ENCODE data around the gene TTI1.
"Not testable (repeated sequence)": the region's sequence is repeated elsewhere in the genome, so short reads cannot be mapped to it uniquely, and the experiment has no call there.

The TTI1 gene

DNA sequence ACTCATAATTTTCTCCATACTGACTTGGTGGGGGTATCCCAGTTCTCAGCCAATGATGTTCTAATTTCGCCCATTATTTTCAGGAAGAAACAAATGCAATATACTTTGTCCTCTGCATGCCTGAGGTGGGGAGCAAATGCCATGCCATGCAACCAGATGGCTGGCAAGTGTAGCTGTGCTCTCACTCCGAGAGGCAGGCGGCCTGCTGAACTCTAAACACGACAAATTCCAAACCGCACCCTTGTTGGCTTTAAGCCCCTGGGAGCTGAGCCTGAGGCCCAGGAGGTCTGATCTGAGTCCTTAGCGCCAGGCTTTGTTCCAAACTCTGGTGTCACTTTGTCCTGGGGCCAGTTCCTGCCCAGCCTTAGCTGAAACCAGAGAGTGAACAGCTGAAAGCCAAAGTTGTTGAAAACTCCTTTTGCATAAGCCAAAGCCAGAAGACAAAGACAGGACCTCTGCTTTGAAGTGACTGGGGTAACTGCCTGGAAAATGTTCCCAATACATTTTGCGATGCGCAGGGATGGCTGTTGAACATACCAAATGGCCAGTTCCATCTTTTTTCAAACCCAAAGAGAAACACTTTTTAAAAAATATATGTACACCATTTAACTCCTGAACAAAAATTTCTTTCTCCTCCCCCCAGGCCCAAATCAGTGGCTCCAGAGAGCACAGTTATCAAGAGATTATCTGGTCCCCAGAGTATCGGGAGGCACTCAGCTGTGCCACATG, 46.2 kb downstream of the TTI1 start:
- no peak for DNase-seq

DNA sequence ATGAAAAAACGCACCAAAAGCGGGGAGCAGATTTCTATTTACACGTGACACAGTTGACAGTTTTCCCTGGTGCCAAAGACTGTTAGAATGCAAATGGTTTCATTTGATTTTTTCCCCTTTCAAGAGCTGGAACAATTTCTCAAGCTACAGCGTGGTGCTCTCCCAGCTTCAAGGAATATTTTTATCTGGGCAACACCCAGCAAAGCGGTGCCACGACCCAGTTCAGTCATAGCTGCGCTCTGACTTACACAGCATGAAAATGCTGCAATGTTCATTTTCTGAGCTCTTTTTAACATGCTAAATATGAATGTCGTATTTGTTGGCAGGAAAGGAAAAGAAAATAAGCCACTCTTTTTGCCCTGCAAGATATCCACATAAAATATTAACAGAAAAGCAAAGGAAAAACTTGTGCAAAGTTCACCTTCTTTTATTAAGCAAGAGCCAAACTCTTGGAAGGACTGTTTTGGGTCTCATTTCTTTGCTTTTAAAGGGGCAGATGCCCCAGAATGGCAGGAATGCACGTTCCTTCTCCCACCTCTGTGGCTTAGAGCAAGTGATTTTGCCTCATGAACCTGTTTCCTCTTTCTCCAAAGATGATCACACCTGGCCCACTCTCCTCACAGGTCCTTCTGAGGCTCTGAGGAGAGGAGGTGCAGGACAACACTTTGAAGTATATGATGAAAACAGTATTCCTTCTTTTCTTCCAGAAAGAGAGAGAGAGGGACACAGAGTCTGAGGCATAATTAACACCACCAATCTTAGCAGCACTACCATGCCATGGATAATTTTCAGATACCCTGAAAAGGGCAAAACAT, 47.0 kb downstream of the TTI1 start:
- DNase-seq = no peak

DNA sequence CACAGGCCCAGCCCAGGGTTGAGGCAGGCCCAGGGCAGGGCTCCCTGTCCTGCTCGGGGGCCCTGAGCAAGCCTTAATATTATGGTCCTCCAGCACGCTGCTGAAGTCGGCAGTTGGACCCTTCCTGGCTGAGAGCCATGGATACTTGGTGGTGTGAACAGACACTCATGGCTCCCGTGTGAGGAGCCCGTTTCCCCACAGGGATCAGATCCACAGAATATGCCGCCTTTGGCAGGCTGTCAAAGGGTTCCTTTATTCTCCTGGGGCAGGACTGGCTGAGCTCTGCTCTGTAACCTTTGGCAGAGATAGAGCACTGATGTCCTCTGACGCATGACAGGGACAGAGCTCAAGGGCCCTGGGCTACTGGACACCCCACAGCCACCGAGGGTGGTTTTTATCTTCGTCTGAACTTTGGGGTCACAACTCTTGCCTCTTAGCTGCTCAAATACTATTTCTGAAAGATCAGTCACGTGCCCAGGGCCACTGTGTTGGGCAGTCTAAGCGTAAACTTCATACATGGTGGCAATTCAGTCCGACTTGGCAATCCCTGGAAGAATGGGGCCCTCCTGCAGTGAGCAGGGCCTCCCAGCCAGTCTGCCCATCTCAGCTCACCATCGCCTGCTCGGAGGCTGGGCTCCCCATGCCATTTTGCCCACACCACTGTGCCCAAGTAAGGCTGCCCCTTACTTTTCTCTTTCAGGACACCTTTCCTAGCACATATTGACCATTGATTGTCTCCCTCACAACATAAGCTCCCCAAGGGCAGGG, 49.1 kb downstream of the TTI1 start:
- no peak for DNase-seq

DNA sequence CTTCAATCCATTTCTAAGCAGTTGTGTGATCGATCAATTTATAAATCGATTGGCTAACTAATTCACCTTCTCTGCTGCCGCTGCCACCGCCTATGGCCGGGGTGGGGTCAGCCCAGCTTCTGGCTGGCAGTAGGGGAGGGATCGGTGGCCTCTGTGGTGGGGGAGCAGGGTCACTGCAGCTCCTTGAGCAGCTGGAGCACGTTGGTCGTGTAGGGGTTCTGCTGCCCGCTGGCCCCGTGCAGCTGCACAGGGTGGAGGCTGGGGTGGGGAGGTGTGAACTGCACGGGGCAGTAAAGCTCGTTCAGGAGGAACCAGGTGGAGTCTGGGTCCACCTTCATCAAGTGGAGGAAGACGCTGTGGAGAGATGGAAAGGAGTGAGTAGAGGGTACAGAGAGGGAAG, 50.0 kb downstream of the TTI1 start:
- DNase-seq = no peak

DNA sequence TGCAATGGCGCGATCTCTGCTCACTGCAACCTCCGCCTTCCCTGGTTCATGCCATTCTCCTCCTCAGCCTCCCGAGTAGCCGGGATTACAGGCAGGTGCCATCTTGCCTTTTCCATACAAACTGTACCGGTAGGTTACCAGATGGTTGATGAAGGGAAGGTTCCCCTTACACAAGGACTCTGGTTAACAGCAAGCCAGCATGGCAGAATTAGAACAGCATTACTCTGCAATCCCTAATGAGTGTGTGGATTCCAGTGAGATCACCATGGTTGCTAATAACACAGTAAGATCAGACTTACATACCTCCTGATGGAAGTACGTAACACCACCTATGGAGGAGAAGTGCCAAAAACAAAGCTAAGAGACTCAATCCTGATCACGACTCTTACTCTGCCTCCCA, 51.7 kb downstream of the TTI1 start:
- DNase-seq = no peak

DNA sequence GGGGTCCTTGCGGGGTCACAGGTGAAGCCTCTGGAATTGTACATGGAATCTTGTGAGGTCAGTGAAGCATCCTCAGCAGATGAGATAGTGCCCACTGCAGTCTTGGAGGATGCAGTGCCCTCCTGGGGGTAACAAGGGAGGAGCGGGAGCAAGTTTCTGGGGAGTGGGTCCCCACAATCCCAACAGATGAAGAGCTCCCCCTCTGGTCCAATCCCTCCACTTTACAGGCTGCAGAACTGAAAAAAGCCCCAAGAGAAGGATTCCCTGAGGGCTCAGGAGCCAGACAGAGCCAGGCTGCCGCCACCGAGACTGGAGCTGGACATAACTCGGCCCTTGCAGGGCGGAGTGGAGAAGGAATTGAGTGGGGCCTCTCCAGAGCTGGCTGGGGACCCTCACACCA, 52.4 kb downstream of the TTI1 start:
- DNase-seq = no peak

DNA sequence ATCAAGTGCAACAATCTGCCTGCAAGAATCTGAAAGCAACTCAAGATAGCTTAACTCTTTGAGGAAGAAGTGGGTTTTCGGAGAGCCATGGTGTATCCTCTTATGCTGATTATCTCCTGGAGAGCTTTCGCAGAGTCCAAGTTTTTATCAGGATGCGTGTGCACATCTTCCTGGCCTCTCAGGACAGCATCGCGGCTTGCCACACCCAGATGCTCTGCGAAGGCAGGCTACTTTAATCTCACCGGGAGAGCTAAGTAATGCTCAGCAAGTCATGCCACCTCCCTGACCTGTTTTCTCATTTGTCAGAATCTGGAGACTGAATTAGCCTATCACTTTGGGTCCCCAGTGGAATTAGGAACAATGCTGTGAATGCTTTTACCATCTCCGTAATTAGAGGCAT, 52.9 kb downstream of the TTI1 start:
- no peak for DNase-seq

DNA sequence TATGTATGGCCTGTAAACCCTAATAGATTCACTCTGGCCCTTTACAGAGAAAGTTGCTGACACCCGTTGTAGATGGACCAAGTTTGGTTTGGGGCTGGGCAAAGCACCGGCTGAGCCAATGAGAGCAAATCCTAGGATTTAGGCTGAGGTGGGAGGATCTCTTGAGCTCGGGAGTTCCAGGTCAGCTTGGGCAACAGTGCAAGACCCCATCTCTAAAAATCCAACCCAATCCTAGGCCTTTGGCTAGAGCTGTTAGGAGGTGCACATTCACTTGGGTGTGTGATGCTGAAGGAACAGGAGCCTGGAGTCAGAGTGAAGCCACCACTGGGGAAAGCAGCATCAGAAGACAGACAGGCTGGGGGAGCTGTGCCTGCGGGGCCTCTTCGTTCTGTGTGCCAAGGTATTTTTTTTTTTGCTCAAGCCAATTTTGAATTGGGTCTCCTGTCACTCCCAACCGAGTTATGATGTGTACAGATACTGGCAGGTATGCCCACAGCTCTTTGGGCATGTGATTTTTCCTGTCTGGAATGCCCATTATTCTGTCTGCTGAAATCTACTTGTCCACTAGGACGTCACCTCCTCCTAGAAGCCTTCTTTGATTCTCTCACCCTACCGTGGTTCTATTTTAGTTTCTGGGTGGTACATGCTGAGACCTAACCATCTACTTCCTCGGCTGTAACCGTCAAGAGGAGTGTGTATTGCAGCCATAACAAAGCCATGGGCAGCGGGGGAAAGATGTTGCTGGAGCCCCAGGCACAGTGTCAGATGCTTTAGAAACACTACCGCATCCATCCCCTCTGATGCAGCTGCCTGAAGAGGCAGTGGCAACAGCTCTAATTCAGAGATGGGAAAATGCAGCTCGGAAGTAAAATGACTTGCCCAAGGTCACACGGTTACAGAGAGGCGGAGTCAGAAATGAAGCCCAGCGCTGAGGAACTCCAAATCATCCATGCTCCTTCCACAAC, 54.0 kb downstream of the TTI1 start:
- DNase-seq = no peak

DNA sequence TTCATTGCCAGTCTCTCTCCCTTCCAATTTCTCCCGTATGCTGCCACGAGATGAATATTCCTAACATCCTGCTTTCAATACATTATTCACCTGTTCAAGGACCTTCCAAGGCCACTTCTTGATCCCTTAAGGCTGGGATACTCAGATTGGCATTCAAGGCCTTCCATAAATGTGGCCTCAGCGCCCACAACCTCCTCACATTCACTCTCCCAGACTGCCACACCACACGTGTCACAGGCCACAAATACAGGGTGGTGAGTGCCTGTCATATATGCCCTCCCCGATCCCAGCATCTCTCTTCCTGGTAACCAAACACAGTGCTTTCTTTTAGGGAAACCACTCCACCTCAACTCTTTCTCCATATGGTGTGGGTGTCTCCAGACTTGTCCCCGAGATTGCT, 55.5 kb downstream of the TTI1 start:
- DNase-seq = no peak

DNA sequence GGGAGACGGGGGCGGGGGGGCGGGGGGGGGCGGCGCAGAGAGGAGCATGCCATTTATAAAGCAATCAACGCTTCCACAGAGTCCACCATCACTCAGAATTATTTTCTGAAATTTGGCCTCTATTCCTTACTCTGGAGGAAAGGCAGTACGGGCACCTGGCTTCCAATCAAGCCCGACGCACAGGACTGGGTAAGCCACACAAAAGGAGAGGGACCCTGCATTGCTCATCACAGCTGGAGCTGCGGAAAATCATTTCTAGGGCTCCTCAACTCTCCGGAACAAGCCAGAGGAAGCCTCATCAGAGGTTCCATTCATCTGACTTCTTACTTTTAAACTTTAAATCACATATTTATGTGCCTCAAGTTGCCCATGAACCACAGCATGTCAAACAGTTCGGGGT, 55.9 kb downstream of the TTI1 start:
- no peak for DNase-seq

DNA sequence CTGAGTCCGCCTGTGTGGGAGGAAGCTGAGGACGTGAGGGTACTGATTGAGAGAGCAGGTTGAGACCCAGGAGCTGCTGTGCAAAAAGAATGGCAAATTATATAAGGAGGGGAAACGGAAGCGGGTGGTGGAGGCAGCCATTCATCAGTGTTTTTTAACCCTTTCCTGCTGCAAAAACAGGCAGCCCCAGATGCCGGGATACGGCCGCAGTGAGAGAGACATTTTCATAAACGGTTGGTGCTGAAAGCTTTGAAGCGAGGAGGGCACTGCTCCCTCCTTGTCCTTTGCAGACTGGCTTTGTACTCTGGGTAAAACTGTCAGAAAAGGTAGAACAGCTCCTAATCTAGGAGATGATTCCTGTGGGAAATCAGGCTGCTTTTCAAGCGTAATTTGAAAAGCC, 56.4 kb downstream of the TTI1 start:
- no peak for DNase-seq

DNA sequence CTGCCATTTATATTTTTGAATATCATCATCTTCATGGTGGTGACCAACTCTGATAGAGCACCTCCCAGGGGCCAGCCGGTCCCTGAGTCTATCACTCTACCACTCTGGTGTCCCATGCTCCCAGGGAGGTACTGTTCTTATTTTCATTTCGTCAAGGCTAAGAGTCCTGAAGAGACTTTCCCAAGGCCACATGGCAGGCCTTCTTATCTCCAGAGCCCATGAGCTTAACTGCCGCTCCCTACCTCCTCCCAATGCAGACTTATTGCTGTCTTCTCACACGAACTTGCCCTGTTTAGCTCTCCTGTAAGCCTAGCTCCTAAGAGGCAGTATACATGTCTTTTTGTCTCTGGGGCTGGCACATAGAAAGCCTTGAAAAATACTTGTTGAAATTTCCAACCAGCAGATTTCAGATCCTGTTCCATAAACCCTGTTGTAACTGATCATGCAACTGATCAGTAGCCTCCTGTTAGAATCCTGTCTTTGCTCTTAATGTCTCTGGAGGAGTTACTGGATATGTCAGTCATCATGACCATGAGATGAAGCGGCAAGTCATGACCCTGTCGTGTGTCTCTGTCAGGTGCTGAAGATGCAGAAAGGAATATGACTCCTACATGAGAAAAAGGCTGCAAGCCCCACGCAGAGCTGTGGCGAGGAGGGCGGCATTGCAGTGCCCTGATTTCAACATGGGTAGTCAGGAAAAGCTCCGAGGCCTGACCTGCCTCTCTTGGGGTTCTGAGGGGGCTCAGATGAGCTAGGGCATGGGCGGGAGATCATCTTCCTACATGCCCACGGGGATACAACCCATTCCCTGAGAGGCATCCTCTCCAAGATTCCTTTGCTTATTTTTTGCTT, 60.0 kb downstream of the TTI1 start:
- DNase-seq = no peak

DNA sequence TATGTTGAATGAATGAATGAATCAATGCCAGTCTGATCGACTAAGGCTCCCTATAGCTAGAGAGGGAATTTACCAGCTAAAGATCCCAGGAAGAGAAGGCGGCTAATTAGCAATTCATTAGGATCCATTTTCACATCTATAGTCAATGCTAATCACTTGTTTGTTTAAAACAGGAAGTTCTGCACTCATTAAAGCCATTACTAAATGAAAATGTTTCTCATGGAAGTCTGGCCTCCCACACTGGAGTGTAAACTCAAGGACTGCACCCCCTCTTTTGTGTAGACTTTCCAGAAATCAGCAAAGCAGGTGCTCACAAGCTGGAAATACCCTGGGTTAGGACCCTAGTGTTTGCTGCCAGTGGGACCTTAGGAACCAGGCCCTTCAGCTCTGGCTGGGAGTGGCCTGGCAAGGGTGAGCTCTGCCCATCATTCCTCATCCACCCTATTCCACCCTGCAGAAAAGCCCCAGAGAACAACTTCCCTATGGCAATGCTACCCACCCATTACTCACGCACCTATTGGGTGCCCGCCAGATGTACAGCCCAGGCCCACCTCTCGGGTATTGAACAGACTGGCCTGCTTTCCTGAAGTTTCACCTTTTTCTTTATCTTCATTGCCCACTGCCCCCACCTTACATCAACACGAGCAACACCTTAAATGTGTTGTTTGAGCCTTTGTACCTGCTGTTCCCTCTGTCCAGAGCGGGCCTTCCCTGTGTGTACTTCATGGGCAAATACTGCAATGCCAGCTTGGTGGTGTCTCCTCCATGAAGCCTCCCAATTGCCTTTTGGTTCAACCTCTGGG, 60.8 kb downstream of the TTI1 start:
- DNase-seq = no peak

DNA sequence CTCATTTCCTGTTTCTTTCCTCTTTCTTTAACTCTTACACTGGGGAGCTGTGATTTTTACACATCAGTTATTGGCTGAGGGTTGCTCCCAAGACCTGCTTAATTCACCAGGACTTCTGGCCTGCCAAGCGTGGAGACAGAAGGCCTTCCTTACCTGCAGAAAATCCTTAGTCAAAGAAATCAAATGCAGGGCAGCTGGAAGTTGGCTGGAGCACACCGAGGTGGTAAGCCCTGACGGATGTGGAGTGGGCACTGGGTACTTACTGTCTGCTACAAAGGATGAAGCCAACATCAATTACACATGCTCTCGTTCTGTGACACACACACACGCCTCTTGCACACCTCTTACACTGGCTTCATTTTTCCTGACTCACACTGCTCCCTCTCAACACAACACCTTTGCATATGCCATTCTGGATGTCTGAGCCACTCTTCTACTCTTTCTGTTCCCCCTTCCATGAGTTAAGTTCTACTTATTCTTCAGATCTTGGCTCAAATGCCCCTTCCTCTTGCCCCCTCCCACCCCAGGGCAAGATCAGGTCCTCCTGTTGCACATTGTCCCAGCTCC, 61.6 kb downstream of the TTI1 start:
- no peak for DNase-seq

DNA sequence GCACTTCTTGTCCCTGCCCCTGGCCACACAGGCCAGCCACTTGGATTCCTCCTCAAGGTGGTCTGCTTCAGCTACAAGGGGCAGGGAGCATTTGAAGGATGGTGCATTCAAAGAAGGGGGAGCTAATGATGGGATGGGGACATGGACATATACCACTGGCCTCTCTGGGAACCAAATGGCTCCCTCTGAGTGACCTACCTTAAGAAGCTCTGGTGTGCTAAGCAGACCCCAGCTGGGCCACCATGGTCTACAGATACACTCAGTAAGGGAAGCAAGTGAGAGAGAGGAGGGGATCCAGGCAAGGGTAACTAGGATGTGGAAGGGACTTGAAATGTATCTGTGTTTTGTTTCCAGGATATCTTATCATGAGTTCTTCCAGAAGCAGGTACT, 62.4 kb downstream of the TTI1 start:
- no peak for DNase-seq

DNA sequence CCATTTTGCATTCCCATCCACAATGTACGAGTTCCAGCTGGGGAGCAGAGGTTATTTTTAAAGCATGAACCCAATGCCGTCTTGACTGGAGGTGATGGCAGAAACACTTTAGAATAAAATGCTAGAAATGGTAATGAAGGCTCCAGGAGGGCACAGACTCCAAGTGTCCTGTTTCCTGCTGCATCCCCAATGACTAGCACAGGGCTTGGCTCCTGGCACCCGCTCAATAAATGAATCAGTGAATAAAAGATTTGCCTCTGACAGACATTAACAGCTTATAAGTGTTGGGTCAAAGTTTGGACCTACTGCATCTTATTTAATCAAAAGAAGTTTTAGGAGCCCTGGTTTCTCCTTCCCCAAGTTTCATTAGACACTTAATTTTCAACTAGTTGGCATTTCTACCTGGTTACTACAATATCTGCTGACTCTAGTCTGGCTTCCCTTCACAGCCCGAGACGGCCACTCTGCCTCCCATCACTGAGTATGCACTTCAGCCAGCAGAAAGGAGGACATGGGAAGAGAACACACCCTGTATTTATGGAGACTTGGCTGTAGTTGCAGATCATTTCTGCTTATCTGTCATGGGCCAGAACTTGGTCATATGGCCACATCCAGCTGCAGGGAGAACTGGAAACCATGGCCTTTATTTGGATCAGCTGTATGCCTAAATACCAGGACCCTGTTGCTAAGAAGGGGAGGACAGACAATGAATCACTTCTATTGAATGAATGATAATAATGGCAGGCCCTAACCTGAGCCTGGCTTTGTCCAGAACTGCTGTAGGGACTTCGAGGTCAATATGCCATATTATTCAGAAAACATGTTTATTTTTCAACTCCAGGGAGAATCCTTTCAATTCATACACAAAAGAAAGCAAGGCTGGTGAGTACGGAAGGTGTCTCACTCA, 63.1 kb downstream of the TTI1 start:
- DNase-seq = no peak

DNA sequence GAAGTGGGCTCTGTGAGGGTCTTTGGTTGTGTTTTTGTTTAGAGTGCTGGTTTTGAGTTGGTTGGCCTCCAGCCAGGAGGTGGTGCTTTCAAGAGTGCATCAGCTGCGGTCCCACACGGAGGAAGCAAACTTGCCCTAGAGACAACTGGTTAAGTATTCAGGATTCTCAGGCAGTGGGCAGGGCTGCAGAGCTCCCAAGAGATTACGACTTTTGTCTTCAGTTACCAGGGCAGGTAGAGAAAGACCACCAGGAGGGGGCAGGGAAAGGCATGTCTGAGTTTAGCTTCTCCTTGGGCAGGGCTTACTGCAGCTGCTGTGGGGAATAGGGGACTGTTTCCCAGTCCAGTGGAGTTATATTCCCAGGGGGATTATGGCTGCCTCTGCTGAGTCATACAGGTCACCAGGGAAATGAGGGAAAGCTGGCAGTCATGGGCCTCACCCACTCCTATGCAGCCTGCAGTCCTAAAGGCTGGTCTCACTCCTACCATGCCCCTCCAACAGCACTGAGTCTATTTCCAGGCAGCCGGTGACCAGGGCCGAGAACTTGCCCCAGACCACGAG, 64.3 kb downstream of the TTI1 start:
- DNase-seq = no peak

DNA sequence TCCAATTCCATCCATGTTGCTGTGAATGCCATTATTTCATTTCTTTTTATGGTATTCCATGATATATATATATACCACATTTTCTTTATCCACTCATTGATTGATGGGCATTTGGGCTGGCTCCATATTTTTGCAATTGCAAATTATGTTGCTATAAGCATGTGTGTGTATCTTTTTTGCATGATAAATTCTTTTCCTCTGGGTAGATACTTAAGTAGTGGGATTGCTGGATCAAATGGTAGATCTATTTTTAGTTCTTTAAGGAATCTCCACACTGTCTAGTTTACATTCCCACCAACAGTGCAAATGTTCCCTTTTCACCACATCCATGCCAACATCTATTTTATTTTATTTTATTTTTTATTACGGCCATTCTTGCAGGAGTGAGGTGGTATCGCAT, 69.8 kb downstream of the TTI1 start:
- DNase-seq = not testable (repeated sequence)

DNA sequence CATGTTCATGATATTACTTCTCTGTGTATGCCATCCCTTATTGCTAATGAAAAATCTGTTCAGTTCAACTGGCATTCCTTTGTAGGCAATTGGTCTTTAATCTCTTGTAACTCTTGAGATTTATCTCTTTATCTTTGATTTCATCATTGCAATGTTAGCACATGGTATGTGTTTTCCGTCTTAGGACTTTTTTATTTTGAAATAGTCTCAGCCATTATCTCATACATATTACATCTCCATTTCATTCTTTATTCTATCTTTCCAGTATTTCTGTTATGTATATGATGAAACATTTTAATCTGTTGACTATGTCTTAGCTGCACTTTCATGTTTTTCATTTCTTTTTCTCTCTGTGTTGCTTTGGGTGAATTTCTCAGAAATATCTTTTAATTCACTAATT, 72.2 kb downstream of the TTI1 start:
- no peak for DNase-seq
